Posterior cingulate gyrus (tissue), 11 donors: Measurements from ENCODE around the gene OR1G1.
"Not testable (repeated sequence)": the region's sequence is repeated elsewhere in the genome, so short reads cannot be mapped to it uniquely, and the experiment has no call there.

Source experiments
- DNase-seq, 10 donors: peaks; one replicate each; pipeline versions ENCODE4 v3.0.0 to v3.0.0-alpha.2; 2020 to 2021; ENCODE audit warnings: mixed read lengths in 3 of 10
- intact Hi-C: fragments of 100-400 bp; cut with DNase I; formaldehyde crosslinking; loops from one replicate; pipeline ENCODE4 v1.15.1; 2023

The OR1G1 gene

DNA sequence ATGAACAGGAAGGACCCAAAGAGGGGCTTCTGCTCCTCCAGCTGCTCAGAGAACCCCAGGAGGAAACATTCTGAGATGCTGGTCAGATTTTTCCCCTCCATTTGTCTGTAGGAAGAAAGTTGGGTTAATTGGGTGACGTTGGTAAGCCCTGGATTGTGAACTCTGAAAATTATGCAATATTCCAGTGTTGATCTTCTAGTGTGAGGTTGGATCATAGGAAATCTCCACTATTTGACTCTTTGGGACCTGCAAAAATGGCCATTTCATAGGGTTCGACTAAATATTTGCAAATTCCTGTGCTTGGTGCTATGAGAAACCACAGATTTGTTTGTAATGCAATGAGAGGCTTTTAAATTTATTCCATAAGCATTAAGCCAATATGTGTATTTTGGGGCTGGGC lies at the start of gene OR1G1:
OR1G1 (minus strand) TSS at position 101 of the 400 bp plus-strand sequence; CDS start at position 101, 0 bp downstream.
- intact Hi-C loops = no loop called here
- DNase-seq = no peak

DNA sequence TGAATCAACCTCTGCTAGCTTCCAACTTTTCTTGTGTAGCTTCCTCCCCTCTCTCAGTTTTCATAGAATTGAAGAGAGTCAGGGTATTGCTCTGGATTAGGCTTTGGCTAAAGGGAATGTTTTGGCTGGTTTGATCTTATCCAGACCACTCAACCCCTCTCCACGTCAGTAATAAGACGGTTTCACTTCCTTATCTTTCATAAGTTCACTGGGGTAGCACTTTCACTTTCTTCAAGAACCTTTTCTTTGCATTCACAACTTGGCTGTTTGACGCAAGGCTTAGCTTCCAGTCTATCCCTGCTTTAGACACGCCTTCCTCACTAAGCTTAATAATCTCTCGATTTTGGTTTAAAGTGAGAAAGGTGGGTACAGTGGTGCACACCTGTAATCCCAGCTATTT lies 40.2 kb upstream of the OR1G1 start:
- DNase-seq = no peak
- intact Hi-C loops = no loop called here

DNA sequence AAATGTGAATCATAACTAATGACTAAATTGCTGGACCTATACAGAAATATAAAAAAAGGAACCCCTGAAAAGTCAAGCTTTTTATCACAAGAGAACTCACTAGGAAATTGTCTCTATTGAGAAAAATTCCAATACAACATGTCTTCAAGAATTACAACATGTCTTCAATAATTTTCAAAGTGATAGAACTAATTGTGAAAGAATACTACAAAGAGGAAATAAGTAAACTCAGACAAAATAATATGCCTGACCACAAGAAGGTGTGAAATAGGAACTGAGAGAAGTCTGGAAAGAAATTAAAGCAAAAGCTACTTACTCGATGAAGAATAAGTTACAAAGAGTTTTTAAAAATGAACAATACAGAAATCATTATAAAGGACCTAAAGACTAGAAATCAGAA lies 29.9 kb upstream of the OR1G1 start:
- DNase-seq = no peak
- intact Hi-C loops = no loop called here

DNA sequence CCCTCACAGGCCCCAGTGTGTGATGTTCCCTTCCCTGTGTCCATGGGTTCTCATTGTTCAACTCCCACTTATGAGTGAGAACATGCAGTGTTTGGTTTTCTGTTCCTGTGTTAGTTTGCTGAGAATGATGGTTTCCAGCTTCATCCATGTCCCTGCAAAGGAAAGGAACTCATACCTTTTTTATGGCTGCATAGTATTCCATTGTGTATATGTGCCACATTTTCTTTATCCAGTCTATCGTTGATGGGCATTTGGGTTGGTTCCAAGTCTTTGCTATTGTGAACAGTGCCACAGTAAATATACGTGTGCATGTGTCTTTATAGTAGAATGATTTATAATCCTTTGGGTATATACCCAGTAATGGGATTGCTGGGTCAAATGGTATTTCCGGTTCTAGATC lies 10.1 kb upstream of the OR1G1 start:
- intact Hi-C loops = not testable (repeated sequence)

DNA sequence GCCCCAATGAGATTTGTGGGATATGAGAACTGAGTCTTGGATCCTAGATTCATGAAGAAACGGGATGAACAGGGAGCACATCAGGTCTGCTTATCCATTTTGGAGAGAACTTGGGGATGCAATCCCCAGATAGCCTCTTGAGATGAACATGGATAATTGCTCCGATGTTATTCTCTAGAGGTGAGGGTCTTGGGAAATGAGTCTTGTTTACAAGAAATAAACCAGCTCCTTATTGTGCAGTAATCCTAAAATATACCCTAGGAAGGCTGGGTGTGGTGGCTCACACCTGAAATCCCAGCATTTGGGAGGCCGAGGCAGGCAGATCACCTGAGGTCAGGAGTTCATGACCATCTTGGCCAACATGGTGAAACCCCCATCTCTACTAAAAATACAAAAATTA lies 23.0 kb downstream of the OR1G1 start, which contains the start of gene OR1D2:
OR1D2 (minus strand) TSS at position 101 of the 400 bp plus-strand sequence. CDS start 11,426 bp downstream, outside the sequence.
- intact Hi-C loops = no loop called here
- DNase-seq = no peak

More for the DNA sequence above, 10.1 kb upstream of the OR1G1 start:
- not testable (repeated sequence) for DNase-seq
